ES-I3 (cell line): ENCODE measurements around the gene TRAM2.

Experiments
- H3K36me3 ChIP-seq: 2 replicates; pipeline ENCODE4 v1.6.1; 2013; ENCODE audit warnings: mild to moderate bottlenecking, low read length, control low read depth, moderate library complexity; ENCODE audit not compliant: insufficient read depth
- H3K4me1 ChIP-seq: 2 replicates; pipeline ENCODE4 v1.6.1; 2013; ENCODE audit warnings: mild to moderate bottlenecking, control low read depth, low read length; ENCODE audit not compliant: insufficient read depth
- H3K9ac ChIP-seq: 2 replicates; pipeline ENCODE4 v1.6.1; 2013; ENCODE audit warnings: low read depth, mild to moderate bottlenecking, low read length, moderate library complexity
- H3K9me3 ChIP-seq: 2 replicates; pipeline ENCODE4 v1.6.1; 2013; ENCODE audit warnings: mild to moderate bottlenecking, low read length, moderate library complexity; ENCODE audit not compliant: control insufficient read depth, insufficient read depth

The TRAM2 gene

DNA sequence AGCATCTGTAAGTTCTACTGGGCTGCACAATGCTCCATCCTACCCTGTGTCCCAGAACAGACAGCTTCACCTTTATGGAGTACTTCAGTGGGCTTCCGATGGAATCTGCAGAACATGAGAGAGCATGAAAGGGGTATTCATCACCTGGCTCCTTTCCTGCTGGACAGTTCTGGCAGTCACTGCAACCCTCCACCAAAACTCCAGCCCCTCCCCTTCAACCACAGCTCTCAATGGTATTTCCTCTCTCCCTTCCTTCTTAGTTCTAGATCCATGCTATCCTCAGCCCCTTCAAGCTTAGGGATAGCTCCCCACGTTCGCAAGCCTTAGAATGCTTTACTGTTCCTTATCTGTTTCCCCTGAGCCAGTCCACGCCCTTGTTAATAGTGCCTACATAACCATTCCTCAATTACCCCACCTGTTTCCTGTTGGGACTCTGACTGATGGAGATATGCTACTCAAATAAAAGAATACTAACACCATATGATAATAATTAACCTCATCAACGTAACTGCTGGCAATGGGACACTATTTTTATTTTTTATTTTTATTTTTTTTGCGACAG, 26.8 kb downstream of the TRAM2 start:
- Histone ChIP-seq H3K9ac (no peak overlapping the region), H3K9me3 (no peaks in the 10 kb centered on the region), H3K36me3 (no peaks in the 10 kb centered on the region), H3K4me1 (peaks cover 49% of the 10 kb centered on the region)

GRCh38 chr6:52549428-52549827, 27.4 kb downstream of the TRAM2 start:
- H3K4me1 ChIP-seq, result peaks cover 55% of the 10 kb centered on the region
- no peak overlapping the region for H3K9ac ChIP-seq
- no peaks in the 10 kb centered on the region for H3K36me3 ChIP-seq
- H3K9me3 ChIP-seq, result no peaks in the 10 kb centered on the region

DNA sequence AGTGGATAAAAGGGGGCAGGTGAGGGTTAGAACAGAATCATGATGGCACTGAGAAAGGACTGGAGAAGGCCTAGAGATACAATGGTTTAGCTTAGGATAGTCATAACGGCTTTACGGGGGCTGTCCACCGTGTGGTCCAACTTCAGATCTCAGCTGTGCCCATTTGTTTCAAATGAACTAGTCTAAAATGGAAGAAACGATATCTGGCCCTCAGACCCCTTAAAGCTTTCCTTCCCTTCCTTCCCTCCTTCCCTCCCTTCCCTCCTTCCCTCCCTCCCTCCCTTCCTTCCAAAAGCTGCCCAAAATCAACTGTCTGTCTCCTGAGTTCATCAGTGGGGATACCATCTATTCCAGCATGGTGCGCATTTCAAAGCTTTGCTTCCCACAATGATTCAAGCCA, 27.9 kb downstream of the TRAM2 start:
- H3K36me3 ChIP-seq, result no peaks in the 10 kb centered on the region
- H3K9ac ChIP-seq, result no peak overlapping the region
- H3K9me3 ChIP-seq, result no peaks in the 10 kb centered on the region
- H3K4me1 ChIP-seq, result peaks cover 60% of the 10 kb centered on the region

- Histone ChIP-seq H3K9ac (no peak overlapping the region), H3K9me3 (no peaks in the 10 kb centered on the region), H3K4me1 (peaks cover 59% of the 10 kb centered on the region), H3K36me3 (no peaks in the 10 kb centered on the region)
Observed at GRCh38 chr6:52548353-52548713, 28.5 kb downstream of the TRAM2 start.

GRCh38 chr6:52547647-52548352, 29.1 kb downstream of the TRAM2 start:
- H3K4me1 ChIP-seq, result peaks cover 57% of the 10 kb centered on the region
- no peak overlapping the region for H3K9ac ChIP-seq
- no peaks in the 10 kb centered on the region for H3K9me3 ChIP-seq
- no peaks in the 10 kb centered on the region for H3K36me3 ChIP-seq

DNA sequence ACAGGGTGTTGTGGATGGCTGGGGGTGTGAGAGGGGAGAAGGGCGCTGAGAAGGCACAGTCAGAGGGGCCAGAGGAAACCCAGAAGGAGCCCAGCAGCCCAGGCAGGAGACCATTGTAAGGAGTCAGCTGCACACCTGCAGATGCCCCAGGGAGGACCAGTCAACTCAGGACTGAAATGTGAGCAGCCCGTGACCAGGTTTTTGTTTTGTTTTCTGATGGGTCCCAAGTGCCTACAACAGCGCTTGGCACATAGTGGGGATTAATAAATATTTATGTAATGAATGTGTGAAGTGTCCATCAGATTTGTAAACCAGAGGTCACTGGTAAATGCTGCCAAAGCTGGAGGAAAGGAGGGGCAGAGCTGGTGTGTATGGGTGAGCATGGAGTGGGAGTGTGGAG, 30.2 kb downstream of the TRAM2 start:
- H3K9me3 ChIP-seq, result no peaks in the 10 kb centered on the region
- peaks cover 46% of the 10 kb centered on the region for H3K4me1 ChIP-seq
- no peaks in the 10 kb centered on the region for H3K36me3 ChIP-seq
- H3K9ac ChIP-seq, result no peak overlapping the region

DNA sequence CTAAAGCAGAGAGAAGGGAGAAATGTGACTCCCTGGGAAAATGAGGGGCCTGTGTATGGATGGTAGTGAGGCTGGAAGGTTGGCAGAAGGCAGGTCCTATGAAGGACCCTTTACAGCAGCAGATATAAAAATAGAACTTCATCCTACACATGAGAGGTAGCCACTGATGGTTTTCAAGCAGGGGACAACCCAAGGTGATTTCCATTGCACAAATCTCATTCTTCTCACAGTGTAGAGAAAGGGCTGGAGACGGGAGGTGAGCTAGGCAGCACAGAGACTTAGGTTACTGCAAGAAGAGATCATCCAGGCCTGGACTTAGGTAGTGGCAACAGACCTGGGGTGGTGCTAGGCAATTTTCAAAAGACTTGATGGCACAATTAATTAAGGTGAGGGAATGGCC, 30.7 kb downstream of the TRAM2 start:
- no peaks in the 10 kb centered on the region for H3K9me3 ChIP-seq
- no peaks in the 10 kb centered on the region for H3K36me3 ChIP-seq
- H3K9ac ChIP-seq, result no peak overlapping the region
- peaks cover 41% of the 10 kb centered on the region for H3K4me1 ChIP-seq

DNA sequence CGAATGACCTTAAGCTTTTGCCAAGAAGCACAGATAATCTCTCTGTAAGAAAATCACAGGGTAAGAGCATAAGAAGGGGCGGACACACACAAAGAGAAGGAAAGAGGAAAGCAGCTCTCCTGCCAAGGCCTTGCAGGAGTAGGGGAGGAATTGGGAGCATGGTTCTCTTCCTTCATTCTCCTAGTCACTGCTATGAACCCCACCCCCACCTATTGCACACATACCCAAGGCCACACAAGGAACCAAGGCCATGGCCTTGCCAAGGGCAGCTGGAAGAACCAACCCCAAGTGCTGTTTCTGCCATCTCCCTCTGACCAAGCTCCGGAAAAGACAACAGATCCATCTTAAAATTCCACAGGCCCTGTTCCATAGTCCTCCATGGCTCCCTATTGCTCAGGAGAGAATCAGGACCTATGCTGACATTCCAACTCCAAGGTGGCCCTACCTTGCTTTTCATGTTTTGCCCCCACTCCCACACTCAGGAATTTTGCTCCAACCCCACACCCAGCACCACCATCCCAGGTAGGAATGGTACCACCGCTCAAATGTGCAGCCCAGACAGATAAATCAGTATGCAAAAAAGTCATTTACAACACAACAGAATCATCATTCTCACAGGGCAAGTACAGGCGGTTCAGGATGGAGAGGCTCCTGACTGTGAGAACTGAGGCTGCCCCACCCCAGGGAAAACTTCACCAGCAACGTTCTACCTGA, 31.3 kb downstream of the TRAM2 start:
- peaks cover 38% of the 10 kb centered on the region for H3K4me1 ChIP-seq
- no peaks in the 10 kb centered on the region for H3K36me3 ChIP-seq
- no peaks in the 10 kb centered on the region for H3K9me3 ChIP-seq
- H3K9ac ChIP-seq, result no peak overlapping the region

DNA sequence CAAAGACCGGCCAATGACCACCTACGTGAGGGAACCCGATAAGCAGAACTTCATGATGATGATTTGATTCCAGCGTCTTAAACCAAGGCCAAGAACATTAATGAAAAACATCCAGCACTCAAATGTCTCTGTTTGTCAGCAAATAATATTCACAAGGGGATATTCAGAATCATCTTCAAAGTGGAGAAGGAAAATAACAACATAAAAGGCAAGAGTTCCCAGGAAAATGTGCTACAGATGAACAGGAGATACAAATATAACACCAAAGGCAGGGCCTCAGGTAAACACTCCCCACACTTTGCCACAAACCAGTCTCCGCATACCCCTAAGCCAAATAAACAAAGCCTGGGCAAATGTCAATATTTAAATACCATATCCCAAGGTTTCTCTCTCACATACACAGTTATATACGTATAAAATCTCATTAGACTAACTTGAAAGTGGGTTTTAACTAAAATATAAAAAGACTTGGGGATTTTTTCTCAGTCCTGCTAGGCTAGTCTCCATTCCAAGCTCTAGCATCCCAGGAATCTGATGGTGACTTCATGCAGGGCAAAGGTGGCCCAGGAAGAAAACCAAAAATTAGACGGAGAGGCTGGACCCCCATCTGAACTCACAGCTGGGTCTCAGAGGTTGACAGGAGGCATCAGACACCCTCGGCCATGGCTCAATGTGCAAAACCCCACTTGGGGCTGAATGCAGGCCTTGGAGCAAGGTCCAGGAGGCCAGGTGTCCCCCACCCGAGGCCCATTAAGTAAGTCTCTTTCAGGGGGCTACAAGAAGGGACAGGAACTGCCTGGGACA, 32.1 kb downstream of the TRAM2 start:
- no peaks in the 10 kb centered on the region for H3K9me3 ChIP-seq
- peaks cover 40% of the 10 kb centered on the region for H3K4me1 ChIP-seq
- H3K36me3 ChIP-seq, result no peaks in the 10 kb centered on the region
- H3K9ac ChIP-seq, result no peak overlapping the region

DNA sequence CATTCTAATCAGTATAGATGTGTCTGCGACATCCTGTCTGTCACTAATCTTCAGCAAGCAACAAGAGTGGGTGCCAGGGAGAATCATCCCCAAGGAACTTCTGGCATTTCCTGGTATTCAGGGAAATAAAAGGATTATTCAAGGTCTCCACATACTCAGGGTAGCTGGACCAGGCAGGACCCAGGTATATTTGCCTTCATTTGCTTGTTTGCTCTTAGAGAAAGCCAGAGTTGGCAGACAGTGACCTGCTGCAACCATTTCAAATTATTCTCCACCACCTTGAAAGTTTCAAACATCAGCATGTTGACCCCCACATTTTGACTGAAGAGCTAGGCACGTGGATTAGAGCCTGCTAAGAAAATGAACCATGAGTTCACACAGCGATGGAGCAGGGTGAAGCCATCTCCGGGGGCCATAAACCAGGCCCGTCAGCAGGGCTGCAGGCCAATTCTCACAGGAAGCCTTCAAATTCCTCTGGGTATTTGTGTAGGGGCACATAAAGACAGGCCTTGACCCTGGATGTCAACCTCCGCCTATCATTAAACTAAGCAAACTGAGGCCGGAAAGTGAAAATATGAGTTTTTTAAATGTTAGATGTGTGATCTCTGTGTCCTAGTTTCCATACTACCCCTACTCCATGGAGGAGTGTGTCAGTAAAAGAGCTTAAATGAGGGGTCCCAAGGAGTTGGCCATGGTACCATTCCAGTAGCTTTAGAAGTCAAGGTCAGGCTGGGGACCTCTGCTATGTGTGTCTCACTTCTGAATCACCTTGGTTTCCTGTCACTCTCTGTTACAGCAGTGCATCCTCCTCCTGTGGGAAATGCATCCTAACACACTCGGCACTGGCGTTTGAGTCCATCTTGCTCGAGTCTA, 32.9 kb downstream of the TRAM2 start:
- Histone ChIP-seq H3K9me3 (no peaks in the 10 kb centered on the region), H3K4me1 (peaks cover 42% of the 10 kb centered on the region), H3K9ac (no peak overlapping the region), H3K36me3 (no peaks in the 10 kb centered on the region)

DNA sequence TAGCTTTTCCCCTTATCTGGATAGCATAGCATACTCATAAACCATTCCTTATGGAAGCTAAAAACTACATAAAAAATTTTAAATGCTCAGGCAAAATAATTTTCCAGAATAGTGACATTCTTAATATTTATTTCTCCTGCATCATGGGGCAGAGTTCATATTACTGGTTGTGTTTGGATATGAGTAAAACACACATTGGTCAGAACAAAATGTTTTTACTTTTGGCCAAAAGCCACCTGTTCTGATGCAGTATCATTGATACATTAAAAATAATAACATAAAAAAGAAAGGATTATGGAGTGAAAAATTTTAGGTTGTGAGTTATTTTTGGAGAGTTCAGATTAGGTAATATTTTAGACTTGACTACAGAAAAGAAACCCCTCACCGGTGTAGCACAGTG, 33.6 kb downstream of the TRAM2 start:
- Histone ChIP-seq H3K9me3 (no peaks in the 10 kb centered on the region), H3K9ac (no peak overlapping the region), H3K36me3 (no peaks in the 10 kb centered on the region), H3K4me1 (peaks cover 48% of the 10 kb centered on the region)

DNA sequence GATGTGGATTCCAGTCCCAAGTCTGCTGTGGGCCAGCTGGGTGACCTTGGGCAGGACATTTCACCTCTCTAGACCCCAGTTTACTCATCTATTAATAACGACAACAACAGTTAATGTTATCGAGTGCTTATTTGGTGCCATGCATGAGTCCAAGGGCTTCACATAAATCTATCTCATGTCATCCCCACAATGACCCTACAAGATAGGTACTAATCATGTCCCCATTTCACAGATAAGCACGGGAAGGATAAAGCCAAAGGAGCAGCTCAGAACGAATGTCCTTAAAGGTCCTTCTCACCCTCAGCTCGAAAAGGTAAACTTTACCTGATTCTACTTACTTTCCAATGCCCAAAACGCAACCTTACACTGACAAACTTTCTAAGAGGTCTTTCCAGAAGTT, 35.7 kb downstream of the TRAM2 start:
- H3K9me3 ChIP-seq, result no peaks in the 10 kb centered on the region
- no peaks in the 10 kb centered on the region for H3K36me3 ChIP-seq
- no peak overlapping the region for H3K9ac ChIP-seq
- peaks cover 53% of the 10 kb centered on the region for H3K4me1 ChIP-seq

GRCh38 chr6:52540286-52540902, 36.5 kb downstream of the TRAM2 start:
- H3K9ac ChIP-seq, result no peak overlapping the region
- H3K36me3 ChIP-seq, result no peaks in the 10 kb centered on the region
- H3K4me1 ChIP-seq, result peaks cover 51% of the 10 kb centered on the region
- H3K9me3 ChIP-seq, result no peaks in the 10 kb centered on the region
